SK-N-SH (cell line): Measurements from ENCODE around the gene MAPKAP1.

ENCODE experiments used
- CTCF ChIP-seq: fragments of 200-600 bp; sonication (generic); IDR thresholded peaks from 2 replicates; pipeline ENCODE4 v1.6.1; 2017; ENCODE audit warnings: antibody characterized with exemption, mild to moderate bottlenecking, moderate library complexity
- EP300 ChIP-seq, 2 experiments: IDR thresholded peaks; 2 replicates each; pipeline versions ENCODE4 v1.4.0 to v1.6.1; 2012; ENCODE audit warnings: borderline replicate concordance in 1 of 2, low read depth in 1 of 2, low read length in 1 of 2
- EZH2phosphoT487 ChIP-seq: fragments of 200-600 bp; sonication (generic); IDR thresholded peaks from 2 replicates; pipeline ENCODE4 v1.6.1; 2017; ENCODE audit warnings: low read depth, mixed run types, mild to moderate bottlenecking, antibody characterized with exemption, moderate library complexity, borderline replicate concordance
- FOXJ3 ChIP-seq: sonication (generic); formaldehyde crosslinking; IDR thresholded peaks from 2 replicates; pipeline ENCODE4 v1.5.1; 2020; ENCODE audit warnings: mild to moderate bottlenecking, missing genetic modification reagents
- FOXM1 ChIP-seq: IDR thresholded peaks from 2 replicates; pipeline ENCODE4 v1.4.0; 2012; ENCODE audit warnings: low read depth, mild to moderate bottlenecking
- GATA2 ChIP-seq: sonication (generic); formaldehyde crosslinking; IDR thresholded peaks from 2 replicates; pipeline ENCODE4 v1.5.0; 2020; ENCODE audit warnings: mild to moderate bottlenecking, missing genetic modification reagents
- PBX3 ChIP-seq: IDR thresholded peaks from 2 replicates; pipeline ENCODE4; 2012
- REST ChIP-seq: IDR thresholded peaks from 2 replicates; pipeline ENCODE4 v1.6.1; 2012; ENCODE audit warnings: mild to moderate bottlenecking, low read depth, low read length, moderate library complexity
- RFX5 ChIP-seq: IDR thresholded peaks from 2 replicates; pipeline ENCODE4 v1.6.1; 2012; ENCODE audit warnings: mild to moderate bottlenecking, improper control_type of control experiment, low read length
- SIN3A ChIP-seq: IDR thresholded peaks from 2 replicates; pipeline ENCODE4 v1.6.1; 2012; ENCODE audit warnings: low read depth, mild to moderate bottlenecking, low read length, moderate library complexity, borderline replicate concordance
- SMC3 ChIP-seq: IDR thresholded peaks from 2 replicates; pipeline ENCODE4 v1.6.1; 2012; ENCODE audit warnings: low read depth, low read length, improper control_type of control experiment
- TAF1 ChIP-seq: IDR thresholded peaks from 2 replicates; pipeline ENCODE4 v1.6.1; 2012; ENCODE audit warnings: low read depth, mild to moderate bottlenecking, low read length, moderate library complexity, borderline replicate concordance
- TEAD4 ChIP-seq: IDR thresholded peaks from 2 replicates; pipeline ENCODE4 v1.4.0; 2012; ENCODE audit warnings: mild to moderate bottlenecking, borderline replicate concordance; ENCODE audit not compliant: insufficient read depth
- USF1 ChIP-seq: IDR thresholded peaks from 2 replicates; pipeline ENCODE4 v1.4.0; 2012; ENCODE audit warnings: low read depth, borderline replicate concordance

- TF ChIP-seq PBX3 (no peak), EP300 (IDR thresholded peaks at IDR 0.05; ENCODE audit: borderline replicate concordance in 1 of 2, low read depth in 1 of 2, low read length in 1 of 2) (no peak), CTCF (no peak), EZH2phosphoT487 (no peak), SIN3A (no peak), TEAD4 (no peak), TAF1 (no peak), RFX5 (no peak), REST (no peak), GATA2 (CRISPR knock-in tag) (no peak), FOXJ3 (no peak), USF1 (no peak), SMC3 (no peak), FOXM1 (no peak)
Observed at GRCh38 chr9:125589287-125589686, 117.7 kb downstream of the MAPKAP1 start.
